ENCODE results near the gene GINS2.

The GINS2 gene

GRCh38 chr16:85708338-85708737 lies 19.6 kb upstream of the GINS2 start:
- Mint-ChIP-seq H3K36me3 (ENCODE audit: low read depth) (peaks cover 2% of the 10 kb centered on the region), H3K27ac (no peak overlapping the region)

GRCh38 chr16:85707528-85708095 lies 18.9 kb upstream of the GINS2 start:
- Mint-ChIP-seq H3K27me3 (no peaks in the 10 kb centered on the region), H3K36me3 (ENCODE audit: low read depth) (peaks cover under 1% of the 10 kb centered on the region)

More at GRCh38 chr16:85708338-85708737, 19.6 kb upstream of the GINS2 start:
- no peak for DNase-seq
- H3K9me3 Mint-ChIP-seq, result peaks cover 4% of the 10 kb centered on the region
- no peaks in the 10 kb centered on the region for H3K27me3 Mint-ChIP-seq
- H3K4me3 Mint-ChIP-seq, result no peak overlapping the region
- no peaks in the 10 kb centered on the region for H3K4me1 Mint-ChIP-seq (ENCODE audit: low read depth)

GRCh38 chr16:85706449-85707034 lies 17.8 kb upstream of the GINS2 start:
- no peak for DNase-seq
- Mint-ChIP-seq H3K4me3 (no peak overlapping the region), H3K36me3 (ENCODE audit: low read depth) (no peaks in the 10 kb centered on the region), H3K27ac (no peak overlapping the region), H3K4me1 (ENCODE audit: low read depth) (no peaks in the 10 kb centered on the region), H3K9me3 (no peaks in the 10 kb centered on the region), H3K27me3 (no peaks in the 10 kb centered on the region)

More at GRCh38 chr16:85707528-85708095, 18.9 kb upstream of the GINS2 start:
- H3K4me1 Mint-ChIP-seq (ENCODE audit: low read depth), result no peaks in the 10 kb centered on the region
- peaks cover 4% of the 10 kb centered on the region for H3K9me3 Mint-ChIP-seq
- no peak overlapping the region for H3K27ac Mint-ChIP-seq
- H3K4me3 Mint-ChIP-seq, result no peak overlapping the region
- no peak for DNase-seq

- Mint-ChIP-seq H3K36me3 (ENCODE audit: low read depth) (no peaks in the 10 kb centered on the region), H3K27me3 (no peaks in the 10 kb centered on the region), H3K4me3 (no peak overlapping the region), H3K27ac (no peak overlapping the region), H3K4me1 (ENCODE audit: low read depth) (no peaks in the 10 kb centered on the region), H3K9me3 (no peaks in the 10 kb centered on the region)
- DNase-seq, result no peak
Measured at GRCh38 chr16:85704900-85705846, 16.4 kb upstream of the GINS2 start.

GRCh38 chr16:85704011-85704410 lies 15.3 kb upstream of the GINS2 start:
- H3K4me3 Mint-ChIP-seq, result no peak overlapping the region
- no peaks in the 10 kb centered on the region for H3K4me1 Mint-ChIP-seq (ENCODE audit: low read depth)
- no peaks in the 10 kb centered on the region for H3K36me3 Mint-ChIP-seq (ENCODE audit: low read depth)
- H3K27ac Mint-ChIP-seq, result no peak overlapping the region
- H3K27me3 Mint-ChIP-seq, result no peaks in the 10 kb centered on the region
- no peak for DNase-seq
- no peaks in the 10 kb centered on the region for H3K9me3 Mint-ChIP-seq

GRCh38 chr16:85699628-85700027 lies 10.9 kb upstream of the GINS2 start:
- Mint-ChIP-seq H3K36me3 (ENCODE audit: low read depth) (no peaks in the 10 kb centered on the region), H3K27me3 (peaks cover 23% of the 10 kb centered on the region), H3K9me3 (no peaks in the 10 kb centered on the region), H3K4me1 (ENCODE audit: low read depth) (no peaks in the 10 kb centered on the region), H3K27ac (no peak overlapping the region), H3K4me3 (no peak overlapping the region)
- no peak for DNase-seq

- Mint-ChIP-seq H3K9me3 (no peaks in the 10 kb centered on the region), H3K4me1 (ENCODE audit: low read depth) (no peaks in the 10 kb centered on the region), H3K27ac (no peak overlapping the region), H3K27me3 (peaks cover 23% of the 10 kb centered on the region), H3K4me3 (no peak overlapping the region), H3K36me3 (ENCODE audit: low read depth) (no peaks in the 10 kb centered on the region)
- no peak for DNase-seq
Measured at GRCh38 chr16:85698935-85699558, 10.3 kb upstream of the GINS2 start.

- H3K27me3 Mint-ChIP-seq, result peaks cover 23% of the 10 kb centered on the region
- no peaks in the 10 kb centered on the region for H3K36me3 Mint-ChIP-seq (ENCODE audit: low read depth)
Measured at GRCh38 chr16:85698459-85698891, 9.7 kb upstream of the GINS2 start.

GRCh38 chr16:85697431-85697830 lies 8.7 kb upstream of the GINS2 start:
- H3K27me3 Mint-ChIP-seq, result peaks cover 26% of the 10 kb centered on the region
- H3K27ac Mint-ChIP-seq, result no peak overlapping the region

More at GRCh38 chr16:85698459-85698891, 9.7 kb upstream of the GINS2 start:
- no peaks in the 10 kb centered on the region for H3K4me1 Mint-ChIP-seq (ENCODE audit: low read depth)
- no peak for DNase-seq
- H3K27ac Mint-ChIP-seq, result no peak overlapping the region
- H3K9me3 Mint-ChIP-seq, result no peaks in the 10 kb centered on the region
- H3K4me3 Mint-ChIP-seq, result no peak overlapping the region

GRCh38 chr16:85696781-85697180 lies 8.0 kb upstream of the GINS2 start:
- Mint-ChIP-seq H3K36me3 (ENCODE audit: low read depth) (no peaks in the 10 kb centered on the region), H3K4me1 (ENCODE audit: low read depth) (no peaks in the 10 kb centered on the region), H3K27me3 (peaks cover 27% of the 10 kb centered on the region), H3K9me3 (no peaks in the 10 kb centered on the region), H3K4me3 (no peak overlapping the region), H3K27ac (no peak overlapping the region)
- DNase-seq, result no peak

More at GRCh38 chr16:85697431-85697830, 8.7 kb upstream of the GINS2 start:
- no peak for DNase-seq
- H3K9me3 Mint-ChIP-seq, result no peaks in the 10 kb centered on the region
- H3K36me3 Mint-ChIP-seq (ENCODE audit: low read depth), result no peaks in the 10 kb centered on the region
- H3K4me1 Mint-ChIP-seq (ENCODE audit: low read depth), result no peaks in the 10 kb centered on the region
- H3K4me3 Mint-ChIP-seq, result no peak overlapping the region

GRCh38 chr16:85695196-85696128 lies 6.7 kb upstream of the GINS2 start:
- no peak overlapping the region for H3K4me3 Mint-ChIP-seq
- no peaks in the 10 kb centered on the region for H3K4me1 Mint-ChIP-seq (ENCODE audit: low read depth)
- no peaks in the 10 kb centered on the region for H3K9me3 Mint-ChIP-seq
- peaks cover 27% of the 10 kb centered on the region for H3K27me3 Mint-ChIP-seq
- no peak for DNase-seq
- H3K27ac Mint-ChIP-seq, result no peak overlapping the region
- H3K36me3 Mint-ChIP-seq (ENCODE audit: low read depth), result no peaks in the 10 kb centered on the region

GRCh38 chr16:85690469-85691064 lies 1.8 kb upstream of the GINS2 start:
- Mint-ChIP-seq H3K27ac (no peak overlapping the region), H3K9me3 (no peaks in the 10 kb centered on the region), H3K27me3 (peaks cover 11% of the 10 kb centered on the region), H3K4me3 (no peak overlapping the region), H3K36me3 (ENCODE audit: low read depth) (peaks cover 28% of the 10 kb centered on the region), H3K4me1 (ENCODE audit: low read depth) (peaks cover 17% of the 10 kb centered on the region)
- no peak for DNase-seq

- H3K27me3 Mint-ChIP-seq, result peaks cover 6% of the 10 kb centered on the region
- peaks cover 34% of the 10 kb centered on the region for H3K36me3 Mint-ChIP-seq (ENCODE audit: low read depth)
- peaks cover 17% of the 10 kb centered on the region for H3K4me1 Mint-ChIP-seq (ENCODE audit: low read depth)
- no peak overlapping the region for H3K4me3 Mint-ChIP-seq
- no peaks in the 10 kb centered on the region for H3K9me3 Mint-ChIP-seq
- no peak for DNase-seq
- no peak overlapping the region for H3K27ac Mint-ChIP-seq
Measured at GRCh38 chr16:85689950-85690320, 1.2 kb upstream of the GINS2 start.

Measured in activated T-cell treated with anti-CD3 and anti-CD28 coated beads, Interleukin-2, amount 50 U/mL, for 24 hours (primary cell).